Motor neuron (in vitro differentiated cells): ENCODE data around the gene MXD4. TPM values are rescaled to one million over a fixed set of nuclear protein-coding genes. Genes with fewer than 3 reads are reported as not detected.
"Not testable (repeated sequence)": the region's sequence is repeated elsewhere in the genome, so short reads cannot be mapped to it uniquely, and the experiment has no call there.

Source experiments
- ATAC-seq, 8 experiments: fragments of 200-7000 bp; cut with Tn5 transposase; replicated peaks in 6 of 8; 2 replicates each; pipeline ENCODE4 v1.8.0; 2021; ENCODE audit warnings: mild to moderate bottlenecking in 8 of 8, moderate library complexity in 8 of 8
- H3K27ac ChIP-seq, 2 donors: fragments of 250-450 bp; sonication (Bioruptor Pico); 2 replicates each; pipeline ENCODE4 v1.9.0; 2021; ENCODE audit warnings: antibody characterized with exemption in 2 of 2, mild to moderate bottlenecking in 2 of 2, moderate library complexity in 1 of 2
- H3K4me1 ChIP-seq, 2 donors: fragments of 250-450 bp; sonication (Bioruptor Pico); replicated peaks in 1 of 2; 2 replicates each; pipeline ENCODE4 v1.6.1; 2021; ENCODE audit warnings: antibody characterized with exemption in 2 of 2, mild to moderate bottlenecking in 2 of 2, moderate library complexity in 1 of 2
- H3K4me3 ChIP-seq, 5 donors: fragments of 250-450 bp; sonication (Bioruptor Pico); 2 replicates each; pipeline ENCODE4 v1.9.0; 2021; ENCODE audit warnings: antibody characterized with exemption in 5 of 5, mild to moderate bottlenecking in 5 of 5, moderate library complexity in 4 of 5
- WGBS, 10 experiments: fragments of 450-650 bp; shearing (Covaris generic); methylation state at CpG; one replicate each; pipeline ENCODE4 v1.0.0; 2022; 5-methylcytosine and 5-hydroxymethylcytosine counted together
- in situ Hi-C, 9 experiments: fragments of 400-800 bp; cut with MboI; loops; one replicate each; pipeline ENCODE4 v1.15.0; 2021; ENCODE audit warnings: low sequenced_read_pairs in 9 of 9, low pct_unique_long_range_greater_than_20kb in 2 of 9; ENCODE audit not compliant: unreplicated experiment in 9 of 9
- total RNA-seq, 8 experiments: library from RNA; unstranded; fragments of 300-600 nt; gene quantifications; 2 replicates each; pipeline versions ENCODE4 v1.2.3 to v1.2.4, GENCODE V29; 2022

Gene MXD4
- total RNA-seq, 8 experiments from 2014 or later = 12.8 to 53.6 (median 36.2) TPM

- H3K4me3 ChIP-seq, H3K4me1 ChIP-seq, in situ Hi-C loops, ATAC-seq, H3K27ac ChIP-seq: not testable (repeated sequence)
- 44 to 80% (median 46%) methylated on average over 1 to 4 of the region's 4 CpGs; no CpG with 5 or more reads in 3 of the 10 experiments for WGBS, 10 experiments
Observed at GRCh38 chr4:2221378-2221777, 40.5 kb downstream of the MXD4 start.

- peak; percentile 95 to 98 (median 96) for ATAC-seq
- Histone ChIP-seq H3K4me1 (peaks cover 0 to 3% of the 10 kb centered on the region in 2 donors), H3K4me3 (no peak overlapping the region), H3K27ac (no peak overlapping the region)
- WGBS, 10 experiments = 0 to 49% (median 14%) methylated on average over 1 to 6 of the region's 10 CpGs
- in situ Hi-C loops = no loop called here
Observed at GRCh38 chr4:2220016-2220630, 41.8 kb downstream of the MXD4 start.

- ATAC-seq = no peak
- 80 to 100% (median 93%) methylated on average over 1 to 5 of the region's 6 CpGs; no CpG with 5 or more reads in 1 of the 10 experiments for WGBS, 10 experiments
Observed at GRCh38 chr4:2219233-2219760, 42.6 kb downstream of the MXD4 start.

GRCh38 chr4:2218436-2218835, 43.5 kb downstream of the MXD4 start:
- WGBS, 10 experiments = 80 to 100% (median 83%) methylated on average over 1 of the region's 1 CpG; no CpG with 5 or more reads in 7 of the 10 experiments
- in situ Hi-C loops = no loop called here
- H3K4me3 ChIP-seq = no peak overlapping the region
- no peak for ATAC-seq
- H3K4me1 ChIP-seq = peaks cover 0 to 3% of the 10 kb centered on the region in 2 donors
- no peak overlapping the region for H3K27ac ChIP-seq

More at GRCh38 chr4:2219233-2219760, 42.6 kb downstream of the MXD4 start:
- no peak overlapping the region for H3K4me3 ChIP-seq
- no peak overlapping the region for H3K27ac ChIP-seq
- H3K4me1 ChIP-seq = peaks cover 0 to 3% of the 10 kb centered on the region in 2 donors
- in situ Hi-C loops = no loop called here

- WGBS, 10 experiments = 33 to 80% (median 61%) methylated on average over 2 to 3 of the region's 3 CpGs; no CpG with 5 or more reads in 5 of the 10 experiments
- Histone ChIP-seq H3K4me1 (peaks cover 0 to 3% of the 10 kb centered on the region in 2 donors), H3K27ac (no peak overlapping the region), H3K4me3 (no peak overlapping the region)
- in situ Hi-C loops = no loop called here
- ATAC-seq = no peak
Observed at GRCh38 chr4:2217726-2218125, 44.2 kb downstream of the MXD4 start.

GRCh38 chr4:2212831-2213230, 49.1 kb downstream of the MXD4 start:
- in situ Hi-C loops = no loop called here
- Histone ChIP-seq H3K27ac (no peak overlapping the region), H3K4me1 (no peaks in the 10 kb centered on the region), H3K4me3 (no peak overlapping the region)
- no peak for ATAC-seq
- 0 to 80% (median 40%) methylated on average over 1 of the region's 1 CpG; no CpG with 5 or more reads in 3 of the 10 experiments for WGBS, 10 experiments

- H3K4me3 ChIP-seq, H3K27ac ChIP-seq, ATAC-seq, H3K4me1 ChIP-seq, in situ Hi-C loops: not testable (repeated sequence)
- WGBS, 10 experiments = 88 to 100% (median 100%) methylated on average over 1 of the region's 1 CpG; no CpG with 5 or more reads in 2 of the 10 experiments
Observed at GRCh38 chr4:2202789-2203188, 59.1 kb downstream of the MXD4 start.

Other genes with a start within 250 kb of the MXD4 start
- 10 to 100 TPM in 4 of 8 experiments, 1 to 10 TPM in 4; 2.0 to 17.1 (median 9.0) TPM for gene NAT8L, start 202.8 kb downstream of the MXD4 start, total RNA-seq
- 10 to 100 TPM in 4 of 8 experiments, 1 to 10 TPM in 4; 6.0 to 18.5 (median 10.2) TPM for gene HAUS3, start 20.0 kb downstream of the MXD4 start, total RNA-seq
- 1 to 10 TPM in 7 of 8 experiments, under 1 TPM in 1; 0.81 to 5.3 (median 2.7) TPM for gene POLN, start 20.0 kb downstream of the MXD4 start, total RNA-seq
- gene ZFYVE28, start 156.5 kb upstream of the MXD4 start, total RNA-seq = 1 to 10 TPM; 1.1 to 8.2 (median 4.3) TPM
- gene CFAP99, start 156.8 kb upstream of the MXD4 start, total RNA-seq = 1 to 10 TPM in 3 of 8 experiments, under 1 TPM in 5; 0.05 to 9.1 (median 0.19) TPM
- gene RNF4, start 207.0 kb upstream of the MXD4 start, total RNA-seq = 10 to 100 TPM; 37.5 to 70.3 (median 49.7) TPM